Activated T-cell treated with anti-CD3 and anti-CD28 coated beads, Interleukin-2, amount 50 U/mL, for 48 hours (primary cell): Measurements from ENCODE around the gene CX3CL1.
A peak's percentile ranks its signal among the peaks of the same experiment; 100 is the strongest.
"Not testable (repeated sequence)": the region's sequence is repeated elsewhere in the genome, so short reads cannot be mapped to it uniquely, and the experiment has no call there.

Source experiments
- DNase-seq, 2 experiments: peaks; one replicate each; pipeline ENCODE4 v3.0.0-alpha.2; 2020

The CX3CL1 gene

GRCh38 chr16:57372372-57373116, at the start of gene CX3CL1:
Gene CX3CL1 (plus strand): TSS chr16:57372490. CDS start chr16:57372569, 79 bp downstream.
- DNase-seq, result no peak

- DNase-seq, result no peak
These were observed 47.5 kb upstream of the CX3CL1 start for GRCh38 chr16:57324749-57325148.

GRCh38 chr16:57325458-57325857, 46.8 kb upstream of the CX3CL1 start:
- DNase-seq, result no peak

GRCh38 chr16:57329718-57330327, 42.5 kb upstream of the CX3CL1 start:
- no peak for DNase-seq

- no peak for DNase-seq
These were observed 40.9 kb upstream of the CX3CL1 start for GRCh38 chr16:57331355-57331754.

GRCh38 chr16:57333402-57333801, 38.9 kb upstream of the CX3CL1 start:
- DNase-seq, result no peak

GRCh38 chr16:57335366-57335765, 36.9 kb upstream of the CX3CL1 start:
- no peak for DNase-seq

GRCh38 chr16:57341062-57341440, 31.2 kb upstream of the CX3CL1 start:
- no peak for DNase-seq

GRCh38 chr16:57341441-57342303, 30.6 kb upstream of the CX3CL1 start:
- DNase-seq, result no peak

- not testable (repeated sequence) for DNase-seq
These were observed 29.7 kb upstream of the CX3CL1 start for GRCh38 chr16:57342606-57343005.

GRCh38 chr16:57343221-57343620, 29.1 kb upstream of the CX3CL1 start:
- DNase-seq, result no peak

GRCh38 chr16:57344094-57344493, 28.2 kb upstream of the CX3CL1 start:
- not testable (repeated sequence) for DNase-seq

GRCh38 chr16:57345021-57345420, 27.3 kb upstream of the CX3CL1 start:
- DNase-seq, result no peak

- DNase-seq, result no peak
These were observed 26.6 kb upstream of the CX3CL1 start for GRCh38 chr16:57345666-57346204.

- DNase-seq, result no peak
These were observed 24.4 kb upstream of the CX3CL1 start for GRCh38 chr16:57347858-57348257.

GRCh38 chr16:57348327-57348726, 24.0 kb upstream of the CX3CL1 start:
- peak in 1 of 2 experiments; percentile 0 for DNase-seq

GRCh38 chr16:57349212-57350031, 22.9 kb upstream of the CX3CL1 start:
- DNase-seq, result peak in 1 of 2 experiments; percentile 15

GRCh38 chr16:57352636-57353047, 19.6 kb upstream of the CX3CL1 start:
- peak in 1 of 2 experiments; percentile 8 for DNase-seq

- DNase-seq, result no peak
These were observed 18.0 kb upstream of the CX3CL1 start for GRCh38 chr16:57354311-57354710.

GRCh38 chr16:57355898-57356414, 16.3 kb upstream of the CX3CL1 start:
- peak in 1 of 2 experiments; percentile 0 for DNase-seq

- no peak for DNase-seq
These were observed 15.7 kb upstream of the CX3CL1 start for GRCh38 chr16:57356547-57356946.
